GM23338 (cell line): ENCODE results near the gene RNF121. TPM values are rescaled to one million over a fixed set of nuclear protein-coding genes. Genes with fewer than 3 reads are reported as not detected.

Source experiments
- CTCF ChIP-seq, 2 experiments: fragments of 200-600 bp in 1 of 2; sonication (generic) in 1 of 2; conservative IDR thresholded peaks; 2 replicates each; pipeline versions ENCODE4 v1.5.1 to v1.6.1; 2016 to 2017; ENCODE audit warnings: antibody characterized with exemption in 2 of 2, low read depth in 2 of 2, mild to moderate bottlenecking in 2 of 2, moderate library complexity in 1 of 2
- ETS1 ChIP-seq: IDR thresholded peaks from 2 replicates; pipeline ENCODE4 v1.6.1; 2016; ENCODE audit warnings: antibody characterized with exemption
- EZH2 ChIP-seq: fragments of 200-600 bp; sonication (generic); IDR thresholded peaks from one replicate; pipeline ENCODE4 v1.8.0; 2017; ENCODE audit warnings: antibody characterized with exemption, mild to moderate bottlenecking, low read depth; ENCODE audit not compliant: unreplicated experiment
- JUNB ChIP-seq: IDR thresholded peaks from one replicate; pipeline ENCODE4 v1.6.1; 2016; ENCODE audit warnings: antibody characterized with exemption; ENCODE audit not compliant: unreplicated experiment
- STAT1 ChIP-seq: IDR thresholded peaks from one replicate; pipeline ENCODE4 v1.6.1; 2016; ENCODE audit warnings: antibody characterized with exemption; ENCODE audit not compliant: unreplicated experiment
- ZNF331 ChIP-seq: fragments of 250-450 bp; sonication (Bioruptor Pico); IDR thresholded peaks from 2 replicates; pipeline ENCODE4 v1.5.0; 2020; ENCODE audit warnings: low read depth, mild to moderate bottlenecking, moderate library complexity
- polyA plus RNA-seq: library from polyadenylated mRNA; unstranded; fragments of >200 nt; fragmentation: Nextera tagmentation; extraction: Ambion mirVana; gene quantifications from 2 replicates; pipeline ENCODE4 v1.2.1, GENCODE V29; 2016
- total RNA-seq: library from RNA; depleted of rRNA; stranded (reverse); fragments of >200 nt; shearing (Covaris generic); gene quantifications from 2 replicates; pipeline ENCODE4 v1.2.3, GENCODE V29; 2014
- TF ChIP-seq, protein P1 (sequence below): fragments of 250-450 bp; sonication (Bioruptor Pico); IDR thresholded peaks from 2 replicates; pipeline ENCODE4 v1.5.0; 2020; ENCODE audit warnings: mild to moderate bottlenecking, moderate library complexity

The RNF121 gene
- total and polyA plus RNA-seq, 2 experiments from 2014 or later = 7.8 to 37.7 TPM

DNA sequence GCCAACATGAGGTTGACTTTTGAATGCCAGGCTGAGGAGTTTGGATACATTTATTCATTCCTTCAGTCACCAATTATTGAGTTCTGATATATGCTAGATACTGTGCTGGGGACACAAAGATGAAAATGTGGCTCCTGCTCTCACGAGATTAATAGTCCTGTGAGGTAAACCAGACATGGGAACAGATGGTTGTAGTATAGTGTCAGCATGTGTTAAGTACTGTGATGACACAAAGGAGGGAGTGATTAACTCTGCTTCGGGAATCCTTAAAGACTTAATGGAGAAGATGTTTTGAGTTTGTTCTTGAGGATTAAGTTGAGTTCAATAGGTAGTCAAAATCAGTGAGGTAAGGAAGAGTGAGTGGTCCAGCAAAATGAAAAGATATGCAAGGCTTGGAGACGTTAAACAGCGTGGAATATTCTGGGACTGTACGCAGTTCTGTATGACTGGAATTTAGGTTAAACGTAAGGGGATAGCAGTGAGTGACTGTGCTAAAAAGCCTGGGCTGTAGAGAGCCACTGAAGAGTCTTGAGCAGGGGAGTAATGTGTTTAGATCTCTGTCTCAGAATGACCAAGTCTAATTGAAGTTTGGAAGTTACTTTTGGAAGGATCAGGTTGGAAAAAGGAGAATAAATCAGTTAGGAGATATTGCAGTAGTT, 11.8 kb downstream of the RNF121 start (continued):
- TF ChIP-seq, protein P1, sequence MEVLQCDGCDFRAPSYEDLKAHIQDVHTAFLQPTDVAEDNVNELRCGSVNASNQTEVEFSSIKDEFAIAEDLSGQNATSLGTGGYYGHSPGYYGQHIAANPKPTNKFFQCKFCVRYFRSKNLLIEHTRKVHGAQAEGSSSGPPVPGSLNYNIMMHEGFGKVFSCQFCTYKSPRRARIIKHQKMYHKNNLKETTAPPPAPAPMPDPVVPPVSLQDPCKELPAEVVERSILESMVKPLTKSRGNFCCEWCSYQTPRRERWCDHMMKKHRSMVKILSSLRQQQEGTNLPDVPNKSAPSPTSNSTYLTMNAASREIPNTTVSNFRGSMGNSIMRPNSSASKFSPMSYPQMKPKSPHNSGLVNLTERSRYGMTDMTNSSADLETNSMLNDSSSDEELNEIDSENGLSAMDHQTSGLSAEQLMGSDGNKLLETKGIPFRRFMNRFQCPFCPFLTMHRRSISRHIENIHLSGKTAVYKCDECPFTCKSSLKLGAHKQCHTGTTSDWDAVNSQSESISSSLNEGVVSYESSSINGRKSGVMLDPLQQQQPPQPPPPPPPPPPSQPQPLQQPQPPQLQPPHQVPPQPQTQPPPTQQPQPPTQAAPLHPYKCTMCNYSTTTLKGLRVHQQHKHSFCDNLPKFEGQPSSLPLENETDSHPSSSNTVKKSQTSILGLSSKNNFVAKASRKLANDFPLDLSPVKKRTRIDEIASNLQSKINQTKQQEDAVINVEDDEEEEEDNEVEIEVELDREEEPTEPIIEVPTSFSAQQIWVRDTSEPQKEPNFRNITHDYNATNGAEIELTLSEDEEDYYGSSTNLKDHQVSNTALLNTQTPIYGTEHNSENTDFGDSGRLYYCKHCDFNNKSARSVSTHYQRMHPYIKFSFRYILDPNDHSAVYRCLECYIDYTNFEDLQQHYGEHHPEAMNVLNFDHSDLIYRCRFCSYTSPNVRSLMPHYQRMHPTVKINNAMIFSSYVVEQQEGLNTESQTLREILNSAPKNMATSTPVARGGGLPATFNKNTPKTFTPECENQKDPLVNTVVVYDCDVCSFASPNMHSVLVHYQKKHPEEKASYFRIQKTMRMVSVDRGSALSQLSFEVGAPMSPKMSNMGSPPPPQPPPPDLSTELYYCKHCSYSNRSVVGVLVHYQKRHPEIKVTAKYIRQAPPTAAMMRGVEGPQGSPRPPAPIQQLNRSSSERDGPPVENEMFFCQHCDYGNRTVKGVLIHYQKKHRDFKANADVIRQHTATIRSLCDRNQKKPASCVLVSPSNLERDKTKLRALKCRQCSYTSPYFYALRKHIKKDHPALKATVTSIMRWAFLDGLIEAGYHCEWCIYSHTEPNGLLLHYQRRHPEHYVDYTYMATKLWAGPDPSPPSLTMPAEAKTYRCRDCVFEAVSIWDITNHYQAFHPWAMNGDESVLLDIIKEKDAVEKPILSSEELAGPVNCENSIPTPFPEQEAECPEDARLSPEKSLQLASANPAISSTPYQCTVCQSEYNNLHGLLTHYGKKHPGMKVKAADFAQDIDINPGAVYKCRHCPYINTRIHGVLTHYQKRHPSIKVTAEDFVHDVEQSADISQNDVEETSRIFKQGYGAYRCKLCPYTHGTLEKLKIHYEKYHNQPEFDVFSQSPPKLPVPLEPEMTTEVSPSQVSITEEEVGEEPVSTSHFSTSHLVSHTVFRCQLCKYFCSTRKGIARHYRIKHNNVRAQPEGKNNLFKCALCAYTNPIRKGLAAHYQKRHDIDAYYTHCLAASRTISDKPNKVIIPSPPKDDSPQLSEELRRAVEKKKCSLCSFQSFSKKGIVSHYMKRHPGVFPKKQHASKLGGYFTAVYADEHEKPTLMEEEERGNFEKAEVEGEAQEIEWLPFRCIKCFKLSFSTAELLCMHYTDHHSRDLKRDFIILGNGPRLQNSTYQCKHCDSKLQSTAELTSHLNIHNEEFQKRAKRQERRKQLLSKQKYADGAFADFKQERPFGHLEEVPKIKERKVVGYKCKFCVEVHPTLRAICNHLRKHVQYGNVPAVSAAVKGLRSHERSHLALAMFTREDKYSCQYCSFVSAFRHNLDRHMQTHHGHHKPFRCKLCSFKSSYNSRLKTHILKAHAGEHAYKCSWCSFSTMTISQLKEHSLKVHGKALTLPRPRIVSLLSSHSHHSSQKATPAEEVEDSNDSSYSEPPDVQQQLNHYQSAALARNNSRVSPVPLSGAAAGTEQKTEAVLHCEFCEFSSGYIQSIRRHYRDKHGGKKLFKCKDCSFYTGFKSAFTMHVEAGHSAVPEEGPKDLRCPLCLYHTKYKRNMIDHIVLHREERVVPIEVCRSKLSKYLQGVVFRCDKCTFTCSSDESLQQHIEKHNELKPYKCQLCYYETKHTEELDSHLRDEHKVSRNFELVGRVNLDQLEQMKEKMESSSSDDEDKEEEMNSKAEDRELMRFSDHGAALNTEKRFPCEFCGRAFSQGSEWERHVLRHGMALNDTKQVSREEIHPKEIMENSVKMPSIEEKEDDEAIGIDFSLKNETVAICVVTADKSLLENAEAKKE (CRISPR knock-in tag) = no peak
- TF ChIP-seq ETS1 = no peak
- no peak for TF ChIP-seq EZH2
- TF ChIP-seq STAT1 = no peak
- TF ChIP-seq ZNF331 (CRISPR knock-in tag) = no peak
- no peak for TF ChIP-seq JUNB
- TF ChIP-seq CTCF (conservative IDR thresholded peaks at IDR 0.05; ENCODE audit: low read depth in 2 of 2) = no peak
